CD14-positive monocyte (primary cell): ENCODE results near the gene EDIL3. TPM values are rescaled to one million over a fixed set of nuclear protein-coding genes. Genes with fewer than 3 reads are reported as not detected.
"Not testable (repeated sequence)": the region's sequence is repeated elsewhere in the genome, so short reads cannot be mapped to it uniquely, and the experiment has no call there.

Source experiments
- DNase-seq, 3 donors: peaks; one replicate each; pipeline ENCODE4 v3.0.0-alpha.2; 2011 to 2022
- H2AFZ ChIP-seq: 2 replicates; pipeline ENCODE4 v1.6.0; 2012; ENCODE audit warnings: mild to moderate bottlenecking, low read depth, low read length, inconsistent platforms; ENCODE audit not compliant: insufficient read depth, poor library complexity, severe bottlenecking
- H3K27ac ChIP-seq, 2 donors: 1 replicate in 1 of 2; 2 replicates in 1 of 2; pipeline ENCODE4 v1.5.1; 2012 to 2013; ENCODE audit warnings: low read length in 2 of 2, control low read depth in 1 of 2, inconsistent platforms in 1 of 2, low read depth in 1 of 2, mild to moderate bottlenecking in 1 of 2
- H3K27me3 ChIP-seq, 2 donors: one replicate each; pipeline versions ENCODE4 v1.6.0 to v1.6.1; 2011 to 2013; ENCODE audit warnings: low read length in 2 of 2; ENCODE audit not compliant: control insufficient read depth in 2 of 2, insufficient read depth in 2 of 2
- H3K36me3 ChIP-seq, 2 donors: replicated peaks in 1 of 2; 1 replicate in 1 of 2; 2 replicates in 1 of 2; pipeline versions ENCODE4 v1.5.1 to v1.6.1; 2012 to 2013; ENCODE audit warnings: low read length in 2 of 2, control low read depth in 1 of 2, inconsistent platforms in 1 of 2, mild to moderate bottlenecking in 1 of 2; ENCODE audit not compliant: insufficient read depth in 2 of 2, control insufficient read depth in 1 of 2
- H3K4me1 ChIP-seq, 2 donors: 1 replicate in 1 of 2; 2 replicates in 1 of 2; pipeline versions ENCODE4 v1.5.1 to v1.6.1; 2012 to 2013; ENCODE audit warnings: low read length in 2 of 2, control low read depth in 1 of 2, inconsistent platforms in 1 of 2, mild to moderate bottlenecking in 1 of 2, moderate library complexity in 1 of 2; ENCODE audit not compliant: insufficient read depth in 2 of 2, control insufficient read depth in 1 of 2
- H3K4me2 ChIP-seq: replicated peaks from 2 replicates; pipeline ENCODE3; 2012; ENCODE audit warnings: low read length, moderate library complexity, mild to moderate bottlenecking; ENCODE audit not compliant: poor library complexity, severe bottlenecking; ENCODE audit errors: extremely low read depth
- H3K4me3 ChIP-seq, 3 experiments: fragments of 200-600 bp in 1 of 3; sonication (generic) in 1 of 3; replicated peaks in 1 of 3; 1 replicate in 2 of 3; 2 replicates in 1 of 3; pipeline ENCODE4 v1.5.1; 2011 to 2013; ENCODE audit warnings: low read length in 3 of 3, mild to moderate bottlenecking in 3 of 3, control low read depth in 2 of 3, low read depth in 2 of 3, inconsistent platforms in 1 of 3, moderate library complexity in 1 of 3
- H3K79me2 ChIP-seq: 2 replicates; pipeline ENCODE4 v1.6.0; 2012; ENCODE audit warnings: mild to moderate bottlenecking, control low read depth, inconsistent platforms, low read length, moderate library complexity; ENCODE audit not compliant: insufficient read depth
- H3K9ac ChIP-seq: 2 replicates; pipeline ENCODE4 v1.6.0; 2017; ENCODE audit warnings: low read length, mild to moderate bottlenecking; ENCODE audit not compliant: insufficient read depth, poor library complexity, severe bottlenecking
- H3K9me3 ChIP-seq, 2 donors: replicated peaks in 1 of 2; 1 replicate in 1 of 2; 2 replicates in 1 of 2; pipeline versions ENCODE4 v1.5.1 to v1.6.1; 2012 to 2013; ENCODE audit warnings: low read length in 2 of 2, control low read depth in 1 of 2; ENCODE audit not compliant: control insufficient read depth in 1 of 2, insufficient read depth in 1 of 2
- H4K20me1 ChIP-seq: 2 replicates; pipeline ENCODE4 v1.6.0; 2012; ENCODE audit warnings: mild to moderate bottlenecking, low read length, control low read depth, moderate library complexity; ENCODE audit not compliant: insufficient read depth
- H3K27ac Mint-ChIP-seq, 7 donors: one replicate each; pipeline ENCODE4 v1.8.0; 2020; ENCODE audit warnings: mild to moderate bottlenecking in 7 of 7, mixed read lengths in 7 of 7, moderate library complexity in 6 of 7, inconsistent platforms in 2 of 7
- H3K27me3 Mint-ChIP-seq, 3 donors: one replicate each; pipeline ENCODE4 v1.8.0; 2021 to 2022; ENCODE audit warnings: low read depth in 3 of 3, mild to moderate bottlenecking in 3 of 3, mixed read lengths in 3 of 3, moderate library complexity in 3 of 3, inconsistent platforms in 1 of 3
- H3K36me3 Mint-ChIP-seq, 2 donors: one replicate each; pipeline ENCODE4 v1.8.0; 2020; ENCODE audit warnings: mixed read lengths in 2 of 2, inconsistent platforms in 1 of 2, mild to moderate bottlenecking in 1 of 2
- H3K4me1 Mint-ChIP-seq: one replicate; pipeline ENCODE4 v1.8.0; 2020; ENCODE audit warnings: mild to moderate bottlenecking, mixed read lengths
- H3K4me3 Mint-ChIP-seq, 2 donors: one replicate each; pipeline ENCODE4 v1.8.0; 2020; ENCODE audit warnings: mild to moderate bottlenecking in 2 of 2, mixed read lengths in 2 of 2, moderate library complexity in 1 of 2
- H3K9me3 Mint-ChIP-seq, 7 donors: one replicate each; pipeline ENCODE4 v1.8.0; 2020 to 2022; ENCODE audit warnings: mixed read lengths in 7 of 7, mild to moderate bottlenecking in 6 of 7, moderate library complexity in 6 of 7, inconsistent platforms in 2 of 7
- CTCF ChIP-seq: fragments of 200-600 bp; IDR thresholded peaks from one replicate; pipeline ENCODE4 v1.8.0; 2022; ENCODE audit warnings: antibody characterized with exemption, mild to moderate bottlenecking
- WGBS: methylation state at CpG from one replicate; pipeline ENCODE4 v1.1.5; 2013; ENCODE audit warnings: missing lambda C conversion rate; ENCODE audit not compliant: insufficient coverage; 5-methylcytosine and 5-hydroxymethylcytosine counted together
- intact Hi-C, 2 donors: fragments of 100-400 bp; cut with micrococcal nuclease; formaldehyde crosslinking; loops; one replicate each; pipeline versions ENCODE4 v1.15.0 to v1.15.1; 2023
- polyA plus RNA-seq, 3 donors: library from polyadenylated mRNA; depleted of rRNA in 1 of 3; unstranded in 2 of 3; stranded (reverse) in 1 of 3; fragments of 300-500 nt in 2 of 3; fragments of >200 nt in 1 of 3; fragmentation: Illumina TruSeq in 2 of 3; gene quantifications; 1 replicate in 2 of 3; 2 replicates in 1 of 3; pipeline ENCODE4 v1.2.3, GENCODE V29; 2012 to 2021

Gene EDIL3
- polyA plus RNA-seq, 3 donors, result 0.09 TPM; not detected in 2

GRCh38 chr5:84032324-84032723, 352.4 kb downstream of the EDIL3 start:
- Histone ChIP-seq H3K27ac (no peak overlapping the region), H3K9ac (no peak overlapping the region), H3K27me3 (no peaks in the 10 kb centered on the region), H3K36me3 (no peaks in the 10 kb centered on the region), H3K4me3 (no peak overlapping the region), H2AFZ (no peak overlapping the region), H3K9me3 (peaks cover 0 to 7% of the 10 kb centered on the region in 2 donors), H4K20me1 (no peaks in the 10 kb centered on the region), H3K4me1 (no peaks in the 10 kb centered on the region), H3K4me2 (no peak overlapping the region), H3K79me2 (no peaks in the 10 kb centered on the region)
- no peak for DNase-seq
- H3K36me3 Mint-ChIP-seq, result no peaks in the 10 kb centered on the region
- H3K9me3 Mint-ChIP-seq, result peaks cover 0 to 17% (median 2%) of the 10 kb centered on the region in 7 donors
- intact Hi-C loops, result no loop called here
- H3K4me3 Mint-ChIP-seq, result no peak overlapping the region
- H3K27ac Mint-ChIP-seq, result no peak overlapping the region
- no peak for TF ChIP-seq CTCF
- no peaks in the 10 kb centered on the region for H3K27me3 Mint-ChIP-seq
- no peaks in the 10 kb centered on the region for H3K4me1 Mint-ChIP-seq

- no peak overlapping the region for H3K9ac ChIP-seq
- no peak overlapping the region for H3K27ac Mint-ChIP-seq
- H3K36me3 ChIP-seq, result no peaks in the 10 kb centered on the region
- no peak overlapping the region for H3K4me3 Mint-ChIP-seq
- no peaks in the 10 kb centered on the region for H3K27me3 ChIP-seq
- H3K9me3 Mint-ChIP-seq, result peaks cover 0 to 6% (median 2%) of the 10 kb centered on the region in 7 donors
- WGBS, result 100% methylated on average over 1 of the region's 4 CpGs
- H3K4me1 ChIP-seq, result no peaks in the 10 kb centered on the region
- no peaks in the 10 kb centered on the region for H4K20me1 ChIP-seq
- no peak overlapping the region for H3K27ac ChIP-seq
- peaks cover 0 to 7% of the 10 kb centered on the region in 2 donors for H3K9me3 ChIP-seq
- no peaks in the 10 kb centered on the region for H3K4me1 Mint-ChIP-seq
- H3K79me2 ChIP-seq, result no peaks in the 10 kb centered on the region
- H3K36me3 Mint-ChIP-seq, result no peaks in the 10 kb centered on the region
- no peak overlapping the region for H3K4me2 ChIP-seq
- no peak for DNase-seq
- TF ChIP-seq CTCF, result no peak
- H2AFZ ChIP-seq, result no peak overlapping the region
- H3K4me3 ChIP-seq, result no peak overlapping the region
- H3K27me3 Mint-ChIP-seq, result no peaks in the 10 kb centered on the region
- intact Hi-C loops, result no loop called here
Measured at GRCh38 chr5:84028093-84028492, 356.6 kb downstream of the EDIL3 start.

- H4K20me1 ChIP-seq, H3K4me3 Mint-ChIP-seq, intact Hi-C loops, DNase-seq, H3K4me3 ChIP-seq, H3K27me3 Mint-ChIP-seq, H3K36me3 ChIP-seq, H3K9me3 ChIP-seq, H3K4me1 ChIP-seq, H3K36me3 Mint-ChIP-seq, H3K9ac ChIP-seq, H3K79me2 ChIP-seq, H3K4me2 ChIP-seq, H3K27me3 ChIP-seq, H3K4me1 Mint-ChIP-seq, H3K9me3 Mint-ChIP-seq, H2AFZ ChIP-seq, H3K27ac Mint-ChIP-seq, H3K27ac ChIP-seq: not testable (repeated sequence)
- WGBS, result 86% methylated on average over 1 of the region's 3 CpGs
Measured at GRCh38 chr5:84018521-84018920, 366.2 kb downstream of the EDIL3 start.
